HFFc6 (cell line): ENCODE results near the gene RASD1. TPM values are rescaled to one million over a fixed set of nuclear protein-coding genes. Genes with fewer than 3 reads are reported as not detected.

Source experiments
- DNase-seq: peaks from one replicate; pipeline ENCODE4 v3.0.0-alpha.2; 2018
- H3K27ac Mint-ChIP-seq: 2 replicates; pipeline ENCODE4 v1.8.0; 2020; ENCODE audit warnings: mild to moderate bottlenecking, mixed read lengths
- H3K27me3 Mint-ChIP-seq: 2 replicates; pipeline ENCODE4 v1.8.0; 2021; ENCODE audit warnings: mild to moderate bottlenecking, moderate library complexity, mixed read lengths; ENCODE audit not compliant: insufficient read depth
- H3K36me3 Mint-ChIP-seq: 2 replicates; pipeline ENCODE4 v1.8.0; 2021; ENCODE audit warnings: low read depth, mixed read lengths
- H3K4me1 Mint-ChIP-seq: 2 replicates; pipeline ENCODE4 v1.8.0; 2020; ENCODE audit warnings: low read depth, mixed read lengths
- H3K4me3 Mint-ChIP-seq: 2 replicates; pipeline ENCODE4 v1.8.0; 2020; ENCODE audit warnings: mild to moderate bottlenecking, moderate library complexity, mixed read lengths
- H3K9me3 Mint-ChIP-seq: 2 replicates; pipeline ENCODE4 v1.8.0; 2020; ENCODE audit warnings: mild to moderate bottlenecking, mixed read lengths
- CTCF ChIP-seq: fragments of 200-600 bp; sonication (generic); IDR thresholded peaks from 2 replicates; pipeline ENCODE4 v1.5.0; 2021; ENCODE audit warnings: antibody characterized with exemption, mild to moderate bottlenecking
- total RNA-seq, 6 experiments: library from RNA; stranded (reverse); fragmentation: NEBNext Ultra II Directional; extraction: Animal tissue kit (Norgen Biotek cat#: 25700); gene quantifications; 2 replicates in 1 of 6; 3 replicates in 5 of 6; pipeline ENCODE4 v1.2.3, GENCODE V29; 2021

The RASD1 gene
- total RNA-seq, 6 experiments from 2014 or later: 0.17 to 1.1 (median 0.43) TPM

- peaks cover 11% of the 10 kb centered on the region for H3K4me1 Mint-ChIP-seq
- no peaks in the 10 kb centered on the region; the same call in 1 of the 2 replicates for H3K36me3 Mint-ChIP-seq
- H3K27ac Mint-ChIP-seq: no peak overlapping the region
- H3K27me3 Mint-ChIP-seq: peaks cover 15% of the 10 kb centered on the region
- TF ChIP-seq CTCF: no peak
- DNase-seq: no peak
- H3K4me3 Mint-ChIP-seq: no peak overlapping the region
- H3K9me3 Mint-ChIP-seq: no peaks in the 10 kb centered on the region
These were observed 11.9 kb upstream of the RASD1 start for GRCh38 chr17:17508019-17508535.

DNA sequence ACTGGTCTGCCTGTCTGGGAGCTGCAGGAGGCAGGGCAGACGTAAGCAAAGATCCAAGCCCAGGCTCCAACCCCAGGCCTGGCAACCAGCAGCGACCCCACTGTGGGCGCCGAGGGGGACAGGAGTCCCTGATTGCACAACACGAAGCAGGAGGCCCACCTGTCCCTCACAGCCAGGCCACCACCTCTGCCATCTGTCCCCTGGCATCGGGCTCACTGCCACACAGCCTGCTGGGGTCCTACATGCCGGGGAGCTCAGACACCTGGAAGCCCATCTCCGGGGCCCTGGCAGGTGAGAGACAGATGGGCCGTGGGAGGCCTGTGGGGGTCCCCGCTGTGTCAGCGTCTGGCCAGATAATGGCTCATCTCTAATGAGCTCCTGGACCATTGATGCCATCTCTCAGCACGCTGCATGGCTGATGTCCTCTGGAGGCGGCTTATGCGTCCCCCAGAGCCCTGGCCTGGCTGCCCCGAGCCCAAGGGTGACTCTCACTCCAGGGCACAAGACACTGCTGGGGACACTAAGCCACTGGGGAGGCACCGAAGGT is 11.3 kb upstream of the RASD1 start:
- no peaks in the 10 kb centered on the region for H3K9me3 Mint-ChIP-seq
- peaks cover 17% of the 10 kb centered on the region for H3K27me3 Mint-ChIP-seq
- H3K4me3 Mint-ChIP-seq: no peak overlapping the region
- DNase-seq: no peak
- H3K4me1 Mint-ChIP-seq: peaks cover 9% of the 10 kb centered on the region
- H3K27ac Mint-ChIP-seq: no peak overlapping the region
- TF ChIP-seq CTCF: no peak
- H3K36me3 Mint-ChIP-seq: no peaks in the 10 kb centered on the region; the same call in 1 of the 2 replicates

DNA sequence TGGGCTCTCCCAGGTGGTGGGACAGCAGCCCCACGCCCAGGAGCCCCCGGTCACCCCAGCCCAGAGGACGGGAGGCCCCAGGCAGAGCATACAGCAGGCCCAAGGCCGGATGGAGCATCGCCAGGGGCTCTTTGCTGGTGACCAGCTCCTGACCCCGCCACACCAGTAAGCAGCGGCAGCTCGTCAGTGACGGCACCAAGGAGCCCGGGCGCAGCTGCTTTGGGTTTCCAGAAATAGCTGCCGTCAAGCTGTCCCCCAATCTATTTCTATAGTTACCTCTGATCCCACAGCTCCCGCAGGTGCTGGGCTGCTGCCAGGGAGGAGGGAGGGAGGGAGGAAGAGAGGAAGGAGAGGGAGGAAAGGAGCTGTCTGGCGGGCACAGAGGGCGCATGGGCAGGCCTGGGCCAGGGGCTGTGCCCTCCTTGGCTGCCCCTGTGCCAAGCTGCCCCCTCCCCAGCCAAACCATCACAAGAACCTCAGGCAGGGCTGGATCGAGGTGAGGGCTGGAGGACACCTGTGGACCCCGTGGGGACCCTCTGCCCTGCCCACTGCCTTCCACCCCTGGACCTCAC is 10.8 kb upstream of the RASD1 start:
- peaks cover 3% of the 10 kb centered on the region for H3K4me1 Mint-ChIP-seq
- no peak for TF ChIP-seq CTCF
- DNase-seq: no peak
- no peaks in the 10 kb centered on the region; the same call in 1 of the 2 replicates for H3K36me3 Mint-ChIP-seq
- H3K27me3 Mint-ChIP-seq: peaks cover 14% of the 10 kb centered on the region
- H3K9me3 Mint-ChIP-seq: no peaks in the 10 kb centered on the region
- no peak overlapping the region for H3K27ac Mint-ChIP-seq
- no peak overlapping the region for H3K4me3 Mint-ChIP-seq

- no peaks in the 10 kb centered on the region; the same call in 1 of the 2 replicates for H3K36me3 Mint-ChIP-seq
- peaks cover 15% of the 10 kb centered on the region for H3K27me3 Mint-ChIP-seq
- H3K9me3 Mint-ChIP-seq: no peaks in the 10 kb centered on the region
- no peak for DNase-seq
- no peak for TF ChIP-seq CTCF
- no peaks in the 10 kb centered on the region for H3K4me1 Mint-ChIP-seq
- H3K4me3 Mint-ChIP-seq: no peak overlapping the region
- no peak overlapping the region for H3K27ac Mint-ChIP-seq
These were observed 10.1 kb upstream of the RASD1 start for GRCh38 chr17:17506181-17506741.

- H3K4me3 Mint-ChIP-seq: no peak overlapping the region
- H3K36me3 Mint-ChIP-seq: no peaks in the 10 kb centered on the region; the same call in 1 of the 2 replicates
- no peaks in the 10 kb centered on the region for H3K4me1 Mint-ChIP-seq
- no peak overlapping the region for H3K27ac Mint-ChIP-seq
- no peak for DNase-seq
- peaks cover 14% of the 10 kb centered on the region for H3K27me3 Mint-ChIP-seq
- H3K9me3 Mint-ChIP-seq: no peaks in the 10 kb centered on the region
- TF ChIP-seq CTCF: no peak
These were observed 9.5 kb upstream of the RASD1 start for GRCh38 chr17:17505610-17506171.
